HG03520 (cell line): ENCODE data around the gene SLC18A3.

Experiments used
- ATAC-seq: cut with Tn5 transposase; IDR thresholded peaks from one replicate; pipeline ENCODE4 v1.9.1; 2021; ENCODE audit warnings: mild to moderate bottlenecking, moderate library complexity; ENCODE audit not compliant: unreplicated experiment

SLC18A3 gene

DNA sequence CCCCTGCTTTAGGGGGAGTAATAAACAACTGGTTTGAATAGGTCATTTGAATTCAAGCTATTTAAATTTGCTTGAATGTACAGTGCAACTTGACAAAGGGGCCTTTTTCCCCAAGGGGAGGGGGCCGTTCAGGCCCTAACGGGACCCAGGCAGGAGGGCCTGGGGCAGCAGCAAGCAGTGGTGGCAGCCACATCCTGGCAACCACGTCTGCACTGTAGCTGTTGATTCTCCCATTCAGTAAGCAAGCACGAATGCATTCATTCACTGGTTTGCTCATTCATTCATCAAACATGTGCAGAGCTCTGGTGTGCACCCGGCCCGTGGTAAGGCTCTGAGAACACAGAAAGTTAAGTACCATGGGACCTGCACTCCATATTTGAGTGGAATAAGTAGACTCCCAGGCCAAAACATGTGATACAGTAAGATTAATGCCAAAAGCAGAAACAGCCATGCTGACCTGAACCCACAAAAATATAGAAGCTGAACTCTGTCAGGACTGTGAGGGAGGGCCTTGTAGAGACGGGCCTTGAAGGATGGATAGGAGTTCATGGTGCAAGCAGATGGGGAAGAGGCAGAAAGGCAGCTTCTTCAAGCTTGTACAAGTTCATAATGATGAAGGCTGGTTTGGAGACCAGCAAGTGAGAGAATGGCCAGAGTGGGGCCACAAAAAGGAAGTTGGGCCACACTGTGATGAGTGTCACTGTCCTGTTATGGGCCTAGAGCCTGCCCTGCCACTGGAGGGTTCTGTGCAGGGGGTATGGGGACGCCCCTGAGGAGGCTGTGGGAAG, 40.0 kb downstream of the SLC18A3 start:
- ATAC-seq: no peak

- ATAC-seq: no peak
Measured at GRCh38 chr10:49650724-49651034, 40.6 kb downstream of the SLC18A3 start.

- no peak for ATAC-seq
Measured at GRCh38 chr10:49651039-49651835, 41.1 kb downstream of the SLC18A3 start.

DNA sequence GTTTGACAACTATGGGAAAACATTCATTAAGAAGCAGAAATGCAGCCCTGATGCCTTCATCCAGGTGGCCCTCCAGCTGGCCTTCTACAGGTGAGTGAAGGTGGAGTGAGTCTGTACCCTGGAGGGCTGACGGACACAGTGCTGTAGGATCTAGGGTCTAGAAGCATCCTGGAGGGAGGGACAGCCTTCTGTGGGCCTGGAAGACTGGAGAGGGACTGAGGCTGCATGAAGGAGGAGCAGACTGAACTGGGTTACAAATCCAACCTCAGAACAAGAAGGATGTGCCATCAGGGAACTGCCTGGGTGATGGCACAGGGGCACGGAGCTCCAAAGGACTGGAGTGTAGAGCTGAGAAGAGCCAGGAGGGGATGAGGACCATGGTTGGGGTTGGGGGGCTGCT, 41.8 kb downstream of the SLC18A3 start:
- ATAC-seq: no peak

DNA sequence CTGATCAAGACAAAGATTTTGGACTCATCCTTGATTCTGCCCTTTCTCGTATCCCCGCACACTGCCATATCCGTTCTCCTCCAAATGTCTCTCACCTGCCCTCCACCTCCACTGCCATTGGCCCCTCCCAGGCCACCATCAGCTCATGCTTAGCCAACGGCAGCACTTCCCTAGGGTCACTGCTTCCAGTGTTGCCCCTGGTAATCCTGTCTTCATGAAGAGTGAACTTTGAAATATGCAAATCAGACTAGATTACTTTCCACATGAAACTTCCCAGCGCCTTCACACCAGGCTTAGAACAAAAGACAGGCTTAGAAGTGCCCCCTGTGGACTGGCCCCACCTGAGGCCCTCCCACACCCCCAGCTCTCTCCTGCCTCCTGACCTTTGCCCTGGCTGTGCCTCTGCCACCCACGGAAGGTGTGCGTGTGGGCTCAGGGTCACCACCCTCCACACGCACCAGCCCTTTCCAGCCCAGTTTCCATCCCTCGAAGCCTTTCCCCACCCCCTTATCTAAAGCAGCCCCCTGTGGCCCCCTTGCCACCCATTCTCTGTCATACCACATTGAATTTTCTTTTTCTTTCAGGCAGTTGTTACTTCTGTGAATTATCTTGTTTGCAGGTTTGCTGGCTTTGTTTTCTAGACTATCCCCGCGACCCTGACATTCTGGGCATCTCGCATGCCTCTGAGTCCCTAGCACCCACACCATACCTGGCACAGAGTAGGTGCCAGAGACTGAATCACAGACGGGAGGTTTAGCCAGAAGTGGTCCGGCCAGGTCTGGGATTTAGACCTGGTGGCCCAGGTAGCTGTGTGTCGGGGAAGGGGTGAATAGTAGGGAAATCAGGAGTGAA, 42.5 kb downstream of the SLC18A3 start:
- no peak for ATAC-seq

DNA sequence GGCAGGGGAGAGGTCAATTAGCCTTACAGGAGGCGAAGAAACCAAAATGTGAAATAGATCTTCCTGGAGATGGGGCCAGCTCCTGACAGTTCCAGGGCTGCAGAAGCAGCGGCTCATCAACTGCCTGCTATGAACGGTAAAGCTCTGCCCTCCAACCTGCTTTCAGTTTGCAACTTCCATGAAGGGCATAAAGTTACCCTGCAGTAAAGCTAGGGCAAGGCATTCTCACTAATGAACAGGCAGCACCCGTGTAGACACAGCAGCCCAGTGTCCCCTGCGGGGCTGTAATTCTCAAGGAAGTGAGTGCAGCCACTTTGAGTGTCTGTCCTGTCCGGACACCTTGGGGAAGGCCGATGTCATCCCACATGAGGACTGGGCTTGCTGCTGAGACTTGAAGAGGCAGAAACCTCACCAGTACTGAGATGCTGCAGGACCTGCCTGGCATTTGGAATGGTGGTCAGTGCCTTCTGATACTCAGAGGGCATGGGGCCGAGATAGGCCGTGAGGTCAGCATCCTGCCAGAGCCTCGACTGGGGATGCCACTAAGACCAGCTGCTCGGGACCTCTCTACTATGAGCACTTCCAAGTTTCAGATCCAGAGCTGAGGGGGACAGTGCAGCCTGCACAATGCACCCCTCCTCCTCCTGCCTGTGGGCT, 43.3 kb downstream of the SLC18A3 start:
- no peak for ATAC-seq

- no peak for ATAC-seq
Measured at GRCh38 chr10:49654036-49654693, 44.1 kb downstream of the SLC18A3 start.

- no peak for ATAC-seq
Measured at GRCh38 chr10:49655099-49655498, 45.0 kb downstream of the SLC18A3 start.

DNA sequence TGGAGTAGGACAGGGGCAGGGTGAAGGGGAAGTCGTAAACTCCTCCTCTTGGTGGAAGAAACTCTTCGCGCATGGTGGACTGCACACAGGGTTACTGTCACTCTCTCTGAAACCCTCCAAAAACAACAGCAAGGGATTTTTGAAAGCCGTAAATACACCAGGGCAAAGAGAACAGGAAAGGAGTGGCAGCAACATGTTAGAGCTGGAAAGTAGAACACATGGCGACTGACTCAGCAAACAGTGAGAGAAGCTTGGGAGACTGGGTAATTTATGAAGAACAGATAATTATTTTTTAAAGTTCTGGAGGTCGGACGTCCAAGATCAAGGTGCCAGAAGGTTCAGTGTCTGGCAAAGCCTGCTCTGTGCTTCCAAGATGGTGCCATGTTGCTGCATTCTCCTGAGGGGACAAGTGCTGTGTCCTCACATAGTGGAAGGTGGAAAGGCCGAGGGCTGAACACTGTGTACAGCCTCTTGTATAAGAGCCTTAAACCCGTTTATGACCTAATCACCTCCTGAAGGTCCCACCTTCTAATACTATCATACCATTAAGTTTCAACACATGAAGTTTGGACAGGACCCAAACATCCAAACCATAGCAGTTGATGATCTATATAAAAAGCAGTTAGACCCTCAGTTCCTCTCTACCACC, 46.9 kb downstream of the SLC18A3 start:
- no peak for ATAC-seq

- ATAC-seq: no peak
Measured at GRCh38 chr10:49657606-49658005, 47.5 kb downstream of the SLC18A3 start.

DNA sequence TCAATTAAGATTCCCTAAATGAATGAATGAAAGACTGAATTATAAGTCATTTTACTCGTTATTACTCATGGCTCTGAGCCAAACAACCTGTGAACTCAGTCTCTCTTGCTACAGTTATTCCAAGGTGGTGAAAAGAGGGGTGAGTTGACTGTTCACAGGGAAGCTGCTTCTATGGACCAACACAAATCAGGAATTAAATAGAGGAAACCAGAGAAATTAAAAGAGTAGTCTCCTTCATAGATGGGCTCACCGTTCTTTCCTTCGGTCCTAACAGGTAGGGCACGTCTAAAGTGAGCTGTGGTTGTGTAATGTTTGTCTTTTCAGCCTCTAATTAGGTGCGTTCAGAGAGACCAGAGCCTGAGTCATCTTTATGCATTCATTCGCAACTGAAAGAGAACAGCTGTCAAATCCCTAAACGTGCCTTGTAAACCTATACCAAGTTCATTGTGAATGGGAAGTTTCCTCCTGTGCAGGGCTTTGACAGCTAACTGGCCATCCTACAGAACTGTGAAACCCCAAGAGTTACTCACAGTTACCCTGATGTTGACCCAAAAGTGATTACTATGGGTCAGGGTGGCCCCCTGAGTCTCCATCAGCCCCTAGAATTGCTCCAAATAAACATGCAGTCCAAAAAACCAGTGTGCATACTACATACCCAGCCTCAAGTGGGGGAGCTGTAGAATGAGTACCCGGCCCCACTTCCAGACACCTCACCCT, 51.2 kb downstream of the SLC18A3 start:
- ATAC-seq: no peak
